Spleen (tissue), 7 donors: Measurements from ENCODE around the gene ENDOD1.

Experiments used
- CTCF ChIP-seq, 11 experiments: fragments of 200-600 bp in 7 of 11; fragments of 450-650 bp in 4 of 11; sonication (generic) in 4 of 11; IDR thresholded peaks in 8 of 11; conservative IDR thresholded peaks in 3 of 11; 1 replicate in 7 of 11; 2 replicates in 4 of 11; pipeline versions ENCODE4 v1.4.0 to v1.8.0; 2016 to 2021; ENCODE audit warnings: antibody characterized with exemption in 11 of 11, inconsistent platforms in 4 of 11, mild to moderate bottlenecking in 1 of 11
- POLR2A ChIP-seq, 3 donors: fragments of 450-650 bp; IDR thresholded peaks; one replicate each; pipeline ENCODE4 v1.5.1; 2017; ENCODE audit warnings: antibody characterized with exemption in 3 of 3, mild to moderate bottlenecking in 1 of 3
- POLR2AphosphoS5 ChIP-seq, 3 donors: sonication (generic); formaldehyde crosslinking; IDR thresholded peaks; one replicate each; pipeline ENCODE4 v1.5.1; 2017; ENCODE audit warnings: antibody characterized with exemption in 3 of 3
- donor health status: DM: no; HTN: no; CAD: no; lungs with moderate emphysema.
- donor health status: DM: no; HTN: no; CAD: no.
- donor health status: DM: no; HTN: no; CAD: no.

DNA sequence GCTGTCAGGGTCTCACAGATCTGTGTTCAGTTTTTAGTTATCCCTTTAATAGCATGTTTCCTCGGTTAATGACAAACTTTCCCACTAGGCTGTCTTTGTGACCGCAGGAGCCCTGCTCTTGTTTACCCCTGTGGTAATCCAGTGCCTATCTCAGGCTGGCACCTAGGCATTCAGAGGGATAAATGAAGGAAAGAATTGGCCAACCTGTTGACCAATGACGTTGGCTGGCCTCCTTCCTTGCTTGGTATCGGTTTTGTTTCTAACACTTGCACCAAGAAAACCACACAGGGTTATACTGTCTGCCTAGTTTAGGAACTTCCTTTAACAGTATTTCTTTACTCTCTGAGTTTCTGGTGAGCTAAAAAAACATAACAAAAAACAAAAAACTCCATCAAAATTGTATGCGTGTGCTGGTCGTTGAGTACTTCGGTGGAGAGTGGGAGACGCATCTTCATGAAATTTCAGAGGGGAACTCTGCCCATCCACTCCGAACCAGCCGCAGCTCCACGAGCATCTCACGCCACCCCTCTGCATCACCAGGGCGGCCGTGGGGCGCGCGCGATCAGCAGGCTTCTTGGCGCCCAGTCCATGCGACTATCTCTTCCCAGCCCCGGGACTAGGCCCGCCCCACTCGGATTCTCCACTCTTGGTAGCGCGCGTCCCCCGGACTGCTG, 563 bp upstream of the ENDOD1 start:
- TF ChIP-seq CTCF (IDR thresholded peaks at IDR 0.05 in 8 of 11, conservative IDR thresholded peaks at IDR 0.05 in 3 of 11) = no peak
- no peak for TF ChIP-seq POLR2AphosphoS5 (IDR thresholded peaks at IDR 0.05)
- no peak for TF ChIP-seq POLR2A (IDR thresholded peaks at IDR 0.05)
